WI38 (cell line): Measurements from ENCODE around the gene HOMER1.
"Not testable (repeated sequence)": the region's sequence is repeated elsewhere in the genome, so short reads cannot be mapped to it uniquely, and the experiment has no call there.

Experiments used
- H3K4me3 ChIP-seq: 2 replicates; pipeline ENCODE4 v1.5.1; 2011; ENCODE audit warnings: low read depth, mild to moderate bottlenecking, control low read depth, low read length
- TF ChIP-seq, protein P1 (sequence below): IDR thresholded peaks from 2 replicates; pipeline ENCODE4 v1.5.1; 2012; ENCODE audit warnings: low read depth, mild to moderate bottlenecking, control low read depth, low read length

Gene HOMER1

DNA sequence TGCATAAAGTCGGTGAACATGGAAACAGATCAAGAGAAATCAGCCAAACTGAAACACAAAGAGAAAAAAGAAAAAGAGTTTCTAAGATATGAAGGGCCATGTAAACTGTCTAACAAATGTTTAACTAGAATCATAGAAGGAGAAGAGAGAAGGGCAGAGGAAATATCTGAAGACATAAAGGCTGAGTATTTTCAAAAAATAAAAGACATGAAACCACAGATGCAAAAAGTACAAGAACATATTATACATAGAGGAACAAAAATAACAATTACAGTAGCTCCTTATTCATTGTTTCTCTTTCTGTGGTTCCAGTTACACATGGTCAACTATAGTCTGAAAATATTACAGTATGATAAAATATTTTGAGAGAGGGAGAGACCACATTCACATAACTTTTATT, 106.3 kb downstream of the HOMER1 start:
- TF ChIP-seq, protein P1, sequence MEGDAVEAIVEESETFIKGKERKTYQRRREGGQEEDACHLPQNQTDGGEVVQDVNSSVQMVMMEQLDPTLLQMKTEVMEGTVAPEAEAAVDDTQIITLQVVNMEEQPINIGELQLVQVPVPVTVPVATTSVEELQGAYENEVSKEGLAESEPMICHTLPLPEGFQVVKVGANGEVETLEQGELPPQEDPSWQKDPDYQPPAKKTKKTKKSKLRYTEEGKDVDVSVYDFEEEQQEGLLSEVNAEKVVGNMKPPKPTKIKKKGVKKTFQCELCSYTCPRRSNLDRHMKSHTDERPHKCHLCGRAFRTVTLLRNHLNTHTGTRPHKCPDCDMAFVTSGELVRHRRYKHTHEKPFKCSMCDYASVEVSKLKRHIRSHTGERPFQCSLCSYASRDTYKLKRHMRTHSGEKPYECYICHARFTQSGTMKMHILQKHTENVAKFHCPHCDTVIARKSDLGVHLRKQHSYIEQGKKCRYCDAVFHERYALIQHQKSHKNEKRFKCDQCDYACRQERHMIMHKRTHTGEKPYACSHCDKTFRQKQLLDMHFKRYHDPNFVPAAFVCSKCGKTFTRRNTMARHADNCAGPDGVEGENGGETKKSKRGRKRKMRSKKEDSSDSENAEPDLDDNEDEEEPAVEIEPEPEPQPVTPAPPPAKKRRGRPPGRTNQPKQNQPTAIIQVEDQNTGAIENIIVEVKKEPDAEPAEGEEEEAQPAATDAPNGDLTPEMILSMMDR = no peak
- H3K4me3 ChIP-seq = no peak overlapping the region

DNA sequence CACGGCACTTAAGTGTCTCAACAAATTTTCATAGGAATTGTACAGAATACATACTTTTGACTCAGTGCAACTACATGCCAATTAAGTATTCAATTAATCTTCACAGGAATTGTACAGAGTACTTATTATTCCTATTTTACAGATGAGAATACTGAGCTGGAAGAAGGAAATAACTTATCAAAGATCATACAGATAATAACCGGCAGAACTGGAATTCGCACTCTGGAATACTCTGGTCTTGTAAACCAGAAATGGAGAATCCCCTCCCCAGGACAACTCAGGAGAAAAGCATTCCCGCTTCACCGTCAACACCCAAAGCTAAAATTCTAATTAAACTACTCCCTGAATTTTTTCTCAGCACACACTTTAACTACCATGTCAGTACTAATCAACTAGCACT, 112.7 kb downstream of the HOMER1 start:
- no peak overlapping the region for H3K4me3 ChIP-seq
- TF ChIP-seq, protein P1 = no peak

DNA sequence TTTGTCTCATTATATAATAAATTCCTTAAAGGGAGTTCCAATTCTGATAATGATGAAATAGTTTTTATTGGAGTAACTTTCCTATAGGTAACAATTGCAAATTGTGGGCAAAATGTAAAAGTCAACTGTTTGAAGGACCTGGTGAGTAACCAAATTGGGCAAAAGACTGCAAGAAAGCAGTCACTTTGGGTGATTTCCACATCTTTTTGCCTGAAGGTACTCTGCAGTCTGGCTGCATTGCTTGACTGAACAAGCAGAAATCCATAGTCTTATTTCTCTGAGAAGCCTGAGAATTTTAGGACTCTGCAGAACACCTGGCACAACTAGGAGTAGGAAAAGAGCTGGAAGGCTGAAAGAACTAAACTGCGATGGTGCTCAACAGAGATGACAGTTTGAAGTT, 114.9 kb downstream of the HOMER1 start:
- H3K4me3 ChIP-seq = no peak overlapping the region
- TF ChIP-seq, protein P1 = no peak

DNA sequence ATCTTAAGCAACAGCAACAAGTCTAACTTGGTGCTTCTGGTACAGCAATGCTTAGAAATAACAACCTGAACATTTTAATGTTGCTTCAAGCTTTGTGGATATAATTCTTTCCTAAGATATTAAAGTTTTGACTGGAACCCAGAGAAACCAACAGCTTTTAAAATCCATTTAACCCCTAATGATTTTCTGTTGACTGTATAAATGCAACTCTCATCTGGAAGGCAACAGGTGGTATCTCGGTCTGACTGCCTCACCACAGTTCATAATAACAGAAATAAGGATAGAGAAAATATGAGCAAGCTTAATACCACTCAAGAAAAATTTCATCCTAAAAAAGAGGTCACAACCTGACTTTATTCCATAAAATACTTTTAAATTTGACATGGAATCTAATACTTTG, 116.9 kb downstream of the HOMER1 start:
- no peak overlapping the region for H3K4me3 ChIP-seq
- TF ChIP-seq, protein P1 = no peak

DNA sequence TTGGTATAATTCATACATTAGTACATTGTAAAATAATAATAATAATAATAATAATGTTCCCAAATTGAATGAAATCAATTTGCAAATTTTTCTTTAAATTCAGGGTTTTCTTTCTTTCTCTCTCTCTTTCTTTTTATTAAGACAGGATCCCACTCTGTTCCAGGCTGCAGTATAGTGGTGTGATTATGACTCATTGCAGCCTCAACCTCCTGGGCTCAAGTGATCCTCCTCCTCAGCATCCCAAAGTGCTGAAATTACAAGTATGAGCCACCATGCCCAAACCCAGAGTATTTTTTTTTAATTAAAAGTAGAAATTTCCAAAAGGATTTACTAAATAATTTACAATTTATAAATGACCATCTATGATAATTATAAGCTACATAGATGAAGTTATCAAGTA, 117.7 kb downstream of the HOMER1 start:
- TF ChIP-seq, protein P1 = no peak
- H3K4me3 ChIP-seq = no peak overlapping the region

DNA sequence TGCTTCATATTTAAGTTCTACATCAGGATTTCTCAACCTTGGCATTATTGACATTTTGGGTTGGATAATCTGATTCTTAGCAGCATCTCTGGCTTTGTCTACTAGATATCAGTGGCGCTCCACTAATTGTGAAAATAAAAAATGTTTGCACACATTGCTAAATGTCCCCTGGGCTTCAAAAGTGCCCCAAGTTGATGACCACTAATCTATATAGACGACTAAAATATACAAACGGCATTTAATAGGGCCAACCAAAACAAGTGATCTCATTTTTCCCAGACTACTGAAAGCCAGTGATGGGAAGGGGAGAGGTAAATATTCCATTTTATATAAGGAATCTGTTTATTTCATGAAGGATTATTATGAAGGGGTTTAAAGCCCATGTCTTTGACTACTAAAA, 118.6 kb downstream of the HOMER1 start:
- TF ChIP-seq, protein P1 = no peak
- H3K4me3 ChIP-seq = no peak overlapping the region

DNA sequence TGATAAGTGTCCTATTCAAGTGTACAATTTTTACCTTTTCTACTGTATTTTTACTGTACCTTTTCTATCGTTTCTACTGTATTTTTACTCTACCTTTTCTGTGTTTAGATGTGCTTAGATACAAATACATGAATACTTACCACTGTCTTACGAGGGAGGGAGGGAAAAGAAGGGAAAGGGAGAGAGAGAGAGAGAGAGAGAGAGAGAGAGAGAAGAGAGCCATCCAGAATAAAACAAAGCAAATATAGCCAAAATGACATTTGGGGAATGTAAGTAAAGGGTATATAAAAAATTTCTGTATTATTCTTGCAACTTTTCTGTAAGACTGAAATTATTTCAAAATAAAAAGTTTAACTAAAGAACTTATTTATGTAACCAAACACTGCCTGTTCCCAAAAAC, 121.2 kb downstream of the HOMER1 start:
- TF ChIP-seq, protein P1 = no peak
- H3K4me3 ChIP-seq = no peak overlapping the region

DNA sequence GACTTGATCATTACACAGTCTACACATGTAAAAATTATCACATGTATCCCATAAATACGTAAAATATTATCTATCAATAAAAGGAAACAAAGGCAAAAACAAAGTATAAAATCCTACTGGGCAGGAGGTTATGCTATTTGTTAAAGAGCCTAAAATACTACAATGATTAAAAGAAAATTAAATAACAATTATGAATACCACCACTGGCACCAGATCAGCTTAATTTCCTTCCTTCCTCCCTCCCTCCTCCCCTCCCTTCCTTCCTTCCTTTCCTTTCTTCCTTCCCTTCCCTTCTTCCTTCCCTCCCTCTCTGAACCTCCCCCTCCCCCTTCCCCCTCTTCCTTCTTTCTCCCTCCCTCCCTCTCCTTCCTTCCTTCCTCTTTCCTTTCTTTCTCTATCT, 127.3 kb downstream of the HOMER1 start:
- TF ChIP-seq, protein P1 = no peak
- H3K4me3 ChIP-seq = no peak overlapping the region

DNA sequence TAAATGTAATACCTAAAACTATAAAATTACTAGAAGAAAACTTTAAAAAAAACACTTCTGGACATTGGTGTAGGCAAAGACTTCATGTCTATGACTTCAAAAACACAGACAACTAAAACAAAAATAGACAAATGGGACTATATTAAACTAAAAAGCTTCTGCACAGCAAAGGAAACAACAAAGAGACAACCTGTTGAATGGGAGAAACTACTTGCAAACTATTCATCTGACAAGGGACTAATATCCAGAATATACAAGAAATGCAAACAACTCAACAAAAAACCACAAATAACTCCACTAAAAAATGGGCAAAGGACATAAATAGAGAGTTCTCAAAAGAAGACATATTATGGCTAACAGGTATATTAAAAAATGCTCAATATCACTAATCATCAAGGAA, 128.8 kb downstream of the HOMER1 start:
- not testable (repeated sequence) for H3K4me3 ChIP-seq
